Brain microvascular endothelial cell (primary cell): ENCODE measurements around the gene XRN2.

Experiments
- DNase-seq: peaks from one replicate; pipeline ENCODE4 v3.0.0-alpha.2; 2020
- H3K27ac ChIP-seq: fragments of 250-450 bp; sonication (Bioruptor Pico); 2 replicates; pipeline ENCODE4 v1.5.1; 2020; ENCODE audit warnings: mild to moderate bottlenecking, moderate library complexity
- H3K27me3 ChIP-seq: fragments of 250-450 bp; sonication (Bioruptor Pico); replicated peaks from 2 replicates; pipeline ENCODE4 v1.5.1; 2020; ENCODE audit warnings: mild to moderate bottlenecking
- H3K36me3 ChIP-seq: fragments of 250-450 bp; sonication (Bioruptor Pico); replicated peaks from 2 replicates; pipeline ENCODE4 v1.5.1; 2020; ENCODE audit warnings: mild to moderate bottlenecking
- H3K4me3 ChIP-seq: 2 replicates; pipeline ENCODE4 v1.5.1; 2011; ENCODE audit warnings: low read depth, mild to moderate bottlenecking, control low read depth, low read length, moderate library complexity
- in situ Hi-C: cut with HindIII; loops from 2 replicates; pipeline ENCODE4 v1.10.0; 2017; ENCODE audit warnings: low sequenced_read_pairs, low pct_ligation_motif_present
- TF ChIP-seq, protein P1 (sequence below): IDR thresholded peaks from 2 replicates; pipeline ENCODE4 v1.5.1; 2011; ENCODE audit warnings: low read depth, mild to moderate bottlenecking, moderate library complexity, low read length, control low read depth, inconsistent platforms; ENCODE audit errors: missing control alignments

XRN2 gene

DNA sequence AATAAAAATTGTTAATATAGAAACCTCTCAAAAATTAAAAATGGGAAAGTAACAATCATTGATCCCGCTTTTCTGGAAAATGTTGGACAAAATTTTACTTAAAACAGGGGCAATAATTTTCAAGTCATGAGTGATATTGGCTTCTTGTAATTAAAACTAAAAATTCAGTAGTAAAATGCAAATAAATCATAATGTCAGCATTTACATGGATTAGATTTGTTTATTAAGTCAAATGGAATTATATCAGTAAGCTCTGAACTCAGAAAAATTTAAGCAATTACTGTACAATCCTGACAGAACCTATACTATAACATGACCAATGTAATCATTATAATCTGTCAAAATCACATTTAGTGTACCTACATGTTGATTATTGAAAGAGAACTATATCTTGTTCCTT is 134.1 kb downstream of the XRN2 start:
- DNase-seq: no peak
- Histone ChIP-seq H3K27me3 (no peaks in the 10 kb centered on the region), H3K27ac (peak overlapping the region; percentile 82), H3K4me3 (no peak overlapping the region), H3K36me3 (no peaks in the 10 kb centered on the region)
- TF ChIP-seq, protein P1, sequence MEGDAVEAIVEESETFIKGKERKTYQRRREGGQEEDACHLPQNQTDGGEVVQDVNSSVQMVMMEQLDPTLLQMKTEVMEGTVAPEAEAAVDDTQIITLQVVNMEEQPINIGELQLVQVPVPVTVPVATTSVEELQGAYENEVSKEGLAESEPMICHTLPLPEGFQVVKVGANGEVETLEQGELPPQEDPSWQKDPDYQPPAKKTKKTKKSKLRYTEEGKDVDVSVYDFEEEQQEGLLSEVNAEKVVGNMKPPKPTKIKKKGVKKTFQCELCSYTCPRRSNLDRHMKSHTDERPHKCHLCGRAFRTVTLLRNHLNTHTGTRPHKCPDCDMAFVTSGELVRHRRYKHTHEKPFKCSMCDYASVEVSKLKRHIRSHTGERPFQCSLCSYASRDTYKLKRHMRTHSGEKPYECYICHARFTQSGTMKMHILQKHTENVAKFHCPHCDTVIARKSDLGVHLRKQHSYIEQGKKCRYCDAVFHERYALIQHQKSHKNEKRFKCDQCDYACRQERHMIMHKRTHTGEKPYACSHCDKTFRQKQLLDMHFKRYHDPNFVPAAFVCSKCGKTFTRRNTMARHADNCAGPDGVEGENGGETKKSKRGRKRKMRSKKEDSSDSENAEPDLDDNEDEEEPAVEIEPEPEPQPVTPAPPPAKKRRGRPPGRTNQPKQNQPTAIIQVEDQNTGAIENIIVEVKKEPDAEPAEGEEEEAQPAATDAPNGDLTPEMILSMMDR: no peak
- in situ Hi-C loops: no loop called here

DNA sequence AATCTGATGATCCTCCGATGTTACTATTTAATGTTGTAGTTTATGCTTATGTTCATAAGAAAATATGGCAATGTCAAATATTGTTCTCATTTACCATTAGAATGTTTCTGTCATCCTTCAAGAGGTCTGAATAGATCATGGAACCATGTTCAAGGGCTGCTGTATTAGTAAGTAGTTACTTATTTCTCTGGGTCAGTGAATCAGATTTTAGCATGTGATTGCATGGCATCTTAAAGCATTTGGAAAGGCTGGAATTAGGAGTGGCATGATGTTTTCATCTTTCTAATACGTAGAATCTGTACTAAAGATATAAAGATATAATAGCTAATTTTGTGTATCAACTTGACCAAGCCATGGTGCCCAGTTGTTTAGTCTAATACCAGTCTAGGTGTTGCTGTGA is 134.7 kb downstream of the XRN2 start:
- H3K36me3 ChIP-seq: no peaks in the 10 kb centered on the region
- H3K27me3 ChIP-seq: no peaks in the 10 kb centered on the region
- no peak overlapping the region for H3K27ac ChIP-seq
- in situ Hi-C loops: no loop called here
- TF ChIP-seq, protein P1: no peak
- no peak for DNase-seq
- H3K4me3 ChIP-seq: no peak overlapping the region
